ENCODE data around the gene POU2F1.
A peak's percentile ranks its signal among the peaks of the same experiment; 100 is the strongest.

POU2F1 gene

DNA sequence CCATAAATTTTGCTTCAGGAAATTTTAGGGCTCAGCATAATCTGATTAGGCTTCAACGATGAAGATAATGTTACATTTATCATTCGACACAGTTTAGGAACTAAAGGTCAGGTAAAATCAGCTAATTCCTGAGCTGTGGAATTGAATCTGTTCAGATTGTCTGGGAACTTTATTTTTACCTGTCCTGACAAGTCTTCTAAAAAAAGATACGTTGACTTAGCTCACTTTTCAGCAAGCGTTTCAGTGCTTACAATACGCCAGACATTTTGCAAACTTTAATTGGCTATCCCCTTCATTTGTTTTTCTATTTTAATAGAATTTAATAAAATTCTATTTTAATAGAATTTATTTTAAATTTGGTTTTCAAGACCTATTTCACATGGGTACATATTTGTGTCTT is 57.8 kb downstream of the POU2F1 start:
- no peak overlapping the region for H3K27ac ChIP-seq
- no peak for TF ChIP-seq CTCF (conservative IDR thresholded peaks at IDR 0.05)

- no peak for TF ChIP-seq CTCF (conservative IDR thresholded peaks at IDR 0.05)
- H3K27ac ChIP-seq: no peak overlapping the region
These were observed 60.2 kb downstream of the POU2F1 start for GRCh38 chr1:167280912-167281311.

- TF ChIP-seq CTCF (conservative IDR thresholded peaks at IDR 0.05): no peak
- H3K27ac ChIP-seq: no peak overlapping the region
These were observed 67.8 kb downstream of the POU2F1 start for GRCh38 chr1:167288390-167289074.

GRCh38 chr1:167289075-167289442 is 68.4 kb downstream of the POU2F1 start:
- H3K27ac ChIP-seq: no peak overlapping the region
- no peak for TF ChIP-seq CTCF (conservative IDR thresholded peaks at IDR 0.05)

DNA sequence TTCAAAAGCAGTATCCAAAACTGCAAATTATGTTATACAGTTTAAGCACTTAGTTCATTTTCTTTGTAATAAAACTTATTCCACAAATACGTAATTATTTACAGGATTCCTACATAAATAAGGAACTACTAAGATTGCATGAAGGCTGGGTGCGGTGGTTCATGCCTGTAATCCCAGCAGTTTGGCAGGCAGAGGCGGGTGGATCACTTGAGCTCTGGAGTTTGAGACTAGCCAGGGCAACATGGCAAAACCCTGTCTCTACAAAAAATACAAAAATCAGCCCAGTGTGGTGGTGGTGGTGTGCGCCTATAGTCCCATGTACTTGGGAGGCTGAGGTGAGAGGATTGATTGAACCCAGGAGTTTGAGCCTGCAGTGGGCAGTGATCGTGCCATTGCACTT is 69.3 kb downstream of the POU2F1 start:
- no peak for TF ChIP-seq CTCF (conservative IDR thresholded peaks at IDR 0.05)
- no peak overlapping the region for H3K27ac ChIP-seq

- no peak for TF ChIP-seq CTCF (conservative IDR thresholded peaks at IDR 0.05)
- peak overlapping the region; percentile 4; the same call in 1 of the 2 replicates for H3K27ac ChIP-seq
These were observed 71.0 kb downstream of the POU2F1 start for GRCh38 chr1:167291539-167292185.

DNA sequence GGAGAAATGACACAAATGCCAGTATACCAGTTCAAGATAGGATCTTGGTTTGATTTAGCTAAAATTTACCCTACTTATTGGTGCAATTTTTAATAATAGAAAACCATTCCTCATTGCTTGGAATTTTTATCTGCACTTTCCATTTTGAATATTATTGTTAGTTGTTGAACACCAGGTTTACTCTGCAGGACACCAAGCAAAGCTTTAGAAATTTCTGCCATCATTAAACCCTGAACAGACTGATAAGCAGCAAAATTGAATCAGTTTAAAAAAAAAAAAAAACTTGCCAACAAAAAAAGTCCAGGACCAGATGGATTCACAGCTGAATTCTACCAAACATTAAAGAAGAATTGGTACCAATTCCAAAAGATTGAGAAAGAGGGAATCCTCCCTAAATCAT is 71.5 kb downstream of the POU2F1 start:
- no peak for TF ChIP-seq CTCF (conservative IDR thresholded peaks at IDR 0.05)
- H3K27ac ChIP-seq: no peak overlapping the region

Measured in VCaP (cell line).